ENCODE measurements around the gene CUEDC2. TPM values are rescaled to one million over a fixed set of nuclear protein-coding genes. Genes with fewer than 3 reads are reported as not detected.

The CUEDC2 gene
- polyA plus RNA-seq, 1 donor from 2014 or later = 169 TPM

GRCh38 chr10:102467318-102467717 lies 34.9 kb upstream of the CUEDC2 start:
- Histone ChIP-seq H3K4me2 (ENCODE audit: low read length) (no peak overlapping the region), H4K20me1 (ENCODE audit: insufficient read depth) (no peaks in the 10 kb centered on the region), H3K4me3 (ENCODE audit: low read length) (no peak overlapping the region), H3K9ac (ENCODE audit: low read length) (no peak overlapping the region), H2AFZ (ENCODE audit: low read depth, low read length) (no peak overlapping the region), H3K9me2 (ENCODE audit: insufficient read depth, low read length) (no peaks in the 10 kb centered on the region), H3K27ac (ENCODE audit: low read length) (no peak overlapping the region), H3K79me2 (replicated peaks; ENCODE audit: insufficient read depth, low read length) (no peaks in the 10 kb centered on the region), H3F3A (ENCODE audit: insufficient read depth, low read length, poor library complexity, severe bottlenecking) (no peaks in the 10 kb centered on the region), H3K27me3 (ENCODE audit: insufficient read depth, low read depth, low read length) (no peaks in the 10 kb centered on the region), H3K9me3 (ENCODE audit: low read length) (no peaks in the 10 kb centered on the region), H3K36me3 (ENCODE audit: insufficient read depth, low read length) (no peaks in the 10 kb centered on the region)
- no peak for TF ChIP-seq RAD21 (conservative IDR thresholded peaks at IDR 0.05)
- TF ChIP-seq MXI1 (conservative IDR thresholded peaks at IDR 0.05; ENCODE audit: poor library complexity, severe bottlenecking) = no peak
- TF ChIP-seq EZH2 (IDR thresholded peaks at IDR 0.05; ENCODE audit: borderline replicate concordance, insufficient read depth, low read length, poor library complexity, severe bottlenecking) = no peak

DNA sequence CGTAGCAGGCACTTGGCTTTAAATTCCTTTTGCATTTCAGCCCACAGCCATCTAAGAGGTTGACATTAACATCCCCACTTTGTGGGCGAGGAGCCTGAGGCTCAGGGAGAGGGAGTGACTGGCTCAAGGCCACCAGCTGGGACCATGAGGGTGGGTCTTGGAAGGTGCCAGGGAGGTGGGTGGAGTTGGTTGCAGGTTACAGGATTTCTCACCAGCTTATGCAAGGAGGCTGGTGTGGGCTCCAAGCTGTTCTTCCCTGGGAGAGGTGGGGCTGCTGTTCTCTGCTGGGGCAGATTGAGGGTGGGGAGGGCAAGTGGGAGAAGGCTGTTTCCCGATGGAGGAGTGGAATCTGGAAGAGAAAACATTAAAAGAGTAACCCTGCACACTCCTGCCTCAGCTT lies 33.1 kb upstream of the CUEDC2 start:
- H3K9me2 ChIP-seq (ENCODE audit: insufficient read depth, low read length) = no peaks in the 10 kb centered on the region
- TF ChIP-seq, protein P1, sequence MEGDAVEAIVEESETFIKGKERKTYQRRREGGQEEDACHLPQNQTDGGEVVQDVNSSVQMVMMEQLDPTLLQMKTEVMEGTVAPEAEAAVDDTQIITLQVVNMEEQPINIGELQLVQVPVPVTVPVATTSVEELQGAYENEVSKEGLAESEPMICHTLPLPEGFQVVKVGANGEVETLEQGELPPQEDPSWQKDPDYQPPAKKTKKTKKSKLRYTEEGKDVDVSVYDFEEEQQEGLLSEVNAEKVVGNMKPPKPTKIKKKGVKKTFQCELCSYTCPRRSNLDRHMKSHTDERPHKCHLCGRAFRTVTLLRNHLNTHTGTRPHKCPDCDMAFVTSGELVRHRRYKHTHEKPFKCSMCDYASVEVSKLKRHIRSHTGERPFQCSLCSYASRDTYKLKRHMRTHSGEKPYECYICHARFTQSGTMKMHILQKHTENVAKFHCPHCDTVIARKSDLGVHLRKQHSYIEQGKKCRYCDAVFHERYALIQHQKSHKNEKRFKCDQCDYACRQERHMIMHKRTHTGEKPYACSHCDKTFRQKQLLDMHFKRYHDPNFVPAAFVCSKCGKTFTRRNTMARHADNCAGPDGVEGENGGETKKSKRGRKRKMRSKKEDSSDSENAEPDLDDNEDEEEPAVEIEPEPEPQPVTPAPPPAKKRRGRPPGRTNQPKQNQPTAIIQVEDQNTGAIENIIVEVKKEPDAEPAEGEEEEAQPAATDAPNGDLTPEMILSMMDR (IDR thresholded peaks at IDR 0.05; ENCODE audit: poor library complexity, severe bottlenecking) = no peak
- TF ChIP-seq MXI1 (conservative IDR thresholded peaks at IDR 0.05; ENCODE audit: poor library complexity, severe bottlenecking) = no peak

DNA sequence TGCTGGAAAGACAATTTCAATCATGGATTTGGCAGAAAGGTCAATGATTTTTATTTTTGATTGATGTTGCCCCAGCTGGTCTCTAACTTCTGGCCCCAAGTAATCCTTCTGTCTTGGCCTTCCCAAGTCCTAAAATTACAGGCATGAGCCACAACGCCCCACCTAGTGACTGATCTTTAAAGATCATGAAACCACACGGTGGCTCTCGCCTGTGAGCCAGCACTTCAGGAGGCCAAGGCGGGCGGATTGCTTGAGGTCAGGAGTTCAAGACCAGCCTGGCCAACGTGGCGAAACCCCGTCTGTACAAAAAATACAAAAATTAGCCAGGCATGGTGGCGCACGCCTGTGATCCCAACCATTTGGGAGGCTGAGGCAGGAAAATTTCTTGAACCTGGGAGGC lies 31.6 kb upstream of the CUEDC2 start:
- H3K27ac ChIP-seq (ENCODE audit: low read length) = no peak overlapping the region

More for the DNA sequence above, 33.1 kb upstream of the CUEDC2 start:
- Histone ChIP-seq H3K4me3 (ENCODE audit: low read length) (no peak overlapping the region), H3F3A (ENCODE audit: insufficient read depth, low read length, poor library complexity, severe bottlenecking) (no peaks in the 10 kb centered on the region), H2AFZ (ENCODE audit: low read depth, low read length) (no peak overlapping the region), H3K27me3 (ENCODE audit: insufficient read depth, low read depth, low read length) (no peaks in the 10 kb centered on the region), H3K9ac (ENCODE audit: low read length) (no peak overlapping the region), H3K36me3 (ENCODE audit: insufficient read depth, low read length) (no peaks in the 10 kb centered on the region), H3K9me3 (ENCODE audit: low read length) (no peaks in the 10 kb centered on the region), H3K27ac (ENCODE audit: low read length) (no peak overlapping the region), H3K4me2 (ENCODE audit: low read length) (no peak overlapping the region), H3K79me2 (replicated peaks; ENCODE audit: insufficient read depth, low read length) (no peaks in the 10 kb centered on the region), H4K20me1 (ENCODE audit: insufficient read depth) (no peaks in the 10 kb centered on the region)

More for the DNA sequence above, 31.6 kb upstream of the CUEDC2 start:
- no peaks in the 10 kb centered on the region for H3K9me3 ChIP-seq (ENCODE audit: low read length)
- no peaks in the 10 kb centered on the region for H3F3A ChIP-seq (ENCODE audit: insufficient read depth, low read length, poor library complexity, severe bottlenecking)
- H3K9me2 ChIP-seq (ENCODE audit: insufficient read depth, low read length) = no peaks in the 10 kb centered on the region
- TF ChIP-seq RAD21 (conservative IDR thresholded peaks at IDR 0.05) (no peak), MXI1 (conservative IDR thresholded peaks at IDR 0.05; ENCODE audit: poor library complexity, severe bottlenecking) (no peak), EZH2 (IDR thresholded peaks at IDR 0.05; ENCODE audit: borderline replicate concordance, insufficient read depth, low read length, poor library complexity, severe bottlenecking) (no peak), EP300 (conservative IDR thresholded peaks at IDR 0.05; ENCODE audit: poor library complexity, severe bottlenecking) (no peak)
- TF ChIP-seq, protein P2, sequence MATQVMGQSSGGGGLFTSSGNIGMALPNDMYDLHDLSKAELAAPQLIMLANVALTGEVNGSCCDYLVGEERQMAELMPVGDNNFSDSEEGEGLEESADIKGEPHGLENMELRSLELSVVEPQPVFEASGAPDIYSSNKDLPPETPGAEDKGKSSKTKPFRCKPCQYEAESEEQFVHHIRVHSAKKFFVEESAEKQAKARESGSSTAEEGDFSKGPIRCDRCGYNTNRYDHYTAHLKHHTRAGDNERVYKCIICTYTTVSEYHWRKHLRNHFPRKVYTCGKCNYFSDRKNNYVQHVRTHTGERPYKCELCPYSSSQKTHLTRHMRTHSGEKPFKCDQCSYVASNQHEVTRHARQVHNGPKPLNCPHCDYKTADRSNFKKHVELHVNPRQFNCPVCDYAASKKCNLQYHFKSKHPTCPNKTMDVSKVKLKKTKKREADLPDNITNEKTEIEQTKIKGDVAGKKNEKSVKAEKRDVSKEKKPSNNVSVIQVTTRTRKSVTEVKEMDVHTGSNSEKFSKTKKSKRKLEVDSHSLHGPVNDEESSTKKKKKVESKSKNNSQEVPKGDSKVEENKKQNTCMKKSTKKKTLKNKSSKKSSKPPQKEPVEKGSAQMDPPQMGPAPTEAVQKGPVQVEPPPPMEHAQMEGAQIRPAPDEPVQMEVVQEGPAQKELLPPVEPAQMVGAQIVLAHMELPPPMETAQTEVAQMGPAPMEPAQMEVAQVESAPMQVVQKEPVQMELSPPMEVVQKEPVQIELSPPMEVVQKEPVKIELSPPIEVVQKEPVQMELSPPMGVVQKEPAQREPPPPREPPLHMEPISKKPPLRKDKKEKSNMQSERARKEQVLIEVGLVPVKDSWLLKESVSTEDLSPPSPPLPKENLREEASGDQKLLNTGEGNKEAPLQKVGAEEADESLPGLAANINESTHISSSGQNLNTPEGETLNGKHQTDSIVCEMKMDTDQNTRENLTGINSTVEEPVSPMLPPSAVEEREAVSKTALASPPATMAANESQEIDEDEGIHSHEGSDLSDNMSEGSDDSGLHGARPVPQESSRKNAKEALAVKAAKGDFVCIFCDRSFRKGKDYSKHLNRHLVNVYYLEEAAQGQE (IDR thresholded peaks at IDR 0.05; ENCODE audit: borderline replicate concordance) = no peak
- no peak overlapping the region for H3K4me2 ChIP-seq (ENCODE audit: low read length)
- H4K20me1 ChIP-seq (ENCODE audit: insufficient read depth) = no peaks in the 10 kb centered on the region
- no peaks in the 10 kb centered on the region for H3K27me3 ChIP-seq (ENCODE audit: insufficient read depth, low read depth, low read length)
- H3K4me3 ChIP-seq (ENCODE audit: low read length) = no peak overlapping the region
- no peaks in the 10 kb centered on the region for H3K79me2 ChIP-seq (replicated peaks; ENCODE audit: insufficient read depth, low read length)
- H3K36me3 ChIP-seq (ENCODE audit: insufficient read depth, low read length) = no peaks in the 10 kb centered on the region
- no peak overlapping the region for H2AFZ ChIP-seq (ENCODE audit: low read depth, low read length)
- no peak overlapping the region for H3K9ac ChIP-seq (ENCODE audit: low read length)

Measured in neural cell (in vitro differentiated cells).